K562 (cell line): ENCODE measurements around the gene LIX1L. TPM values are rescaled to one million over a fixed set of nuclear protein-coding genes. Genes with fewer than 3 reads are reported as not detected.
A peak's percentile ranks its signal among the peaks of the same experiment; 100 is the strongest.

Experiments
- CBX5 ChIP-seq: IDR thresholded peaks from 2 replicates; pipeline ENCODE4 v1.6.1; 2014; ENCODE audit warnings: low read depth, borderline replicate concordance
- CEBPB ChIP-seq: fragments of 450-650 bp; IDR thresholded peaks from 2 replicates; pipeline ENCODE4 v1.6.1; 2016; ENCODE audit warnings: missing genetic modification characterization, missing compliant biosample characterization
- DEAF1 ChIP-seq: fragments of 450-650 bp; formaldehyde crosslinking; IDR thresholded peaks from 2 replicates; pipeline ENCODE4 v1.4.0; 2020; ENCODE audit warnings: mild to moderate bottlenecking, moderate library complexity
- FOXK2 ChIP-seq, 2 experiments: fragments of 450-650 bp; IDR thresholded peaks in 1 of 2; conservative IDR thresholded peaks in 1 of 2; 2 replicates each; pipeline ENCODE4 v1.6.1; 2016; ENCODE audit warnings: low read depth in 2 of 2, mild to moderate bottlenecking in 1 of 2
- HDAC8 ChIP-seq: fragments of 450-650 bp; IDR thresholded peaks from 2 replicates; pipeline ENCODE4 v1.6.1; 2016; ENCODE audit warnings: mild to moderate bottlenecking, missing genetic modification characterization, moderate library complexity, missing compliant biosample characterization
- HINFP ChIP-seq: fragments of 450-650 bp; conservative IDR thresholded peaks from 2 replicates; pipeline ENCODE4 v1.6.1; 2016; ENCODE audit warnings: missing genetic modification characterization, low read depth, mild to moderate bottlenecking, control low read depth, missing compliant biosample characterization
- KHSRP ChIP-seq: fragments of 450-650 bp; IDR thresholded peaks from 2 replicates; pipeline ENCODE4 v1.6.1; 2017
- LARP7 ChIP-seq: fragments of 450-650 bp; IDR thresholded peaks from 2 replicates; pipeline ENCODE4 v1.6.1; 2016
- NFXL1 ChIP-seq: fragments of 450-650 bp; formaldehyde crosslinking; IDR thresholded peaks from 2 replicates; pipeline ENCODE4 v1.4.0; 2021; ENCODE audit warnings: mild to moderate bottlenecking
- NR2C1 ChIP-seq, 2 experiments: fragments of 450-650 bp; IDR thresholded peaks; 2 replicates each; pipeline ENCODE4 v1.6.1; 2017; ENCODE audit warnings: mild to moderate bottlenecking in 2 of 2, antibody characterized with exemption in 1 of 2, inconsistent platforms in 1 of 2, missing compliant biosample characterization in 1 of 2, missing genetic modification characterization in 1 of 2
- PHF21A ChIP-seq: fragments of 450-650 bp; IDR thresholded peaks from 2 replicates; pipeline ENCODE4 v1.6.1; 2017; ENCODE audit warnings: low read depth, borderline replicate concordance
- POLR2A ChIP-seq: fragments of 450-650 bp; conservative IDR thresholded peaks from 2 replicates; pipeline ENCODE4 v1.6.1; 2016
- SIN3A ChIP-seq, 2 experiments: fragments of 150-350 bp in 1 of 2; IDR thresholded peaks; 2 replicates each; pipeline ENCODE4 v1.6.1; 2011 to 2016; ENCODE audit warnings: borderline replicate concordance in 2 of 2, low read depth in 2 of 2, low read length in 2 of 2, mild to moderate bottlenecking in 2 of 2, moderate library complexity in 2 of 2; ENCODE audit not compliant: control insufficient read depth in 1 of 2
- SRSF1 ChIP-seq: fragments of 200-400 bp; formaldehyde crosslinking; IDR thresholded peaks from 2 replicates; pipeline ENCODE4 v1.6.1; 2017; ENCODE audit warnings: mild to moderate bottlenecking, low read depth, low read length, moderate library complexity
- TCF7 ChIP-seq: sonication (generic); IDR thresholded peaks from 2 replicates; pipeline ENCODE4 v1.6.1; 2016; ENCODE audit warnings: antibody characterized with exemption, borderline replicate concordance
- TFAP4 ChIP-seq: sonication (generic); formaldehyde crosslinking; IDR thresholded peaks from 2 replicates; pipeline ENCODE4 v1.8.0; 2022; ENCODE audit warnings: missing genetic modification reagents, mild to moderate bottlenecking, moderate library complexity, borderline replicate concordance
- YY1 ChIP-seq, 3 experiments: IDR thresholded peaks; 2 replicates each; pipeline ENCODE4 v1.6.1; 2011; ENCODE audit warnings: low read length in 2 of 3, mild to moderate bottlenecking in 2 of 3, moderate library complexity in 2 of 3, borderline replicate concordance in 1 of 3, control low read depth in 1 of 3, low read depth in 1 of 3; ENCODE audit not compliant: insufficient read depth in 3 of 3, insufficient replicate concordance in 2 of 3, control insufficient read depth in 1 of 3, insufficient read length in 1 of 3; ENCODE audit errors: extremely low read depth in 1 of 3
- ZNF3 ChIP-seq: fragments of 250-450 bp; sonication (Bioruptor Pico); IDR thresholded peaks from 2 replicates; pipeline ENCODE4 v1.5.0; 2021; ENCODE audit warnings: mild to moderate bottlenecking, moderate library complexity
- ZNF347 ChIP-seq: fragments of 450-650 bp; formaldehyde crosslinking; IDR thresholded peaks from 2 replicates; pipeline ENCODE4 v1.4.0; 2020; ENCODE audit warnings: low read depth, mild to moderate bottlenecking, moderate library complexity
- polyA plus RNA-seq, 8 experiments: library from polyadenylated mRNA; depleted of rRNA in 4 of 8; stranded (reverse) in 5 of 8; unstranded in 3 of 8; fragments of >200 nt; fragmentation: Nextera tagmentation in 2 of 8; fragmentation: Illumina TruSeq in 1 of 8; extraction: Ambion mirVana in 2 of 8; extraction: Trizol in 1 of 8; gene quantifications; 2 replicates each; pipeline versions ENCODE4 v1.2.1 to v1.2.3, GENCODE V29; 2011 to 2014; ENCODE audit warnings: inconsistent platforms in 1 of 8, missing spikeins in 1 of 8
- total RNA-seq, 7 experiments: library from RNA; depleted of rRNA in 6 of 7; stranded (reverse); fragments of >200 nt in 6 of 7; fragmentation: Illumina TruSeq in 2 of 7; extraction: Trizol in 2 of 7; gene quantifications; 2 replicates each; pipeline versions ENCODE4 v1.2.1 to v1.2.3, GENCODE V29; 2011 to 2021; ENCODE audit warnings: low replicate concordance in 1 of 7
- TF ChIP-seq, protein P1 (sequence below): IDR thresholded peaks from 2 replicates; pipeline ENCODE4 v1.6.1; 2011; ENCODE audit warnings: borderline replicate concordance, low read depth, mild to moderate bottlenecking, moderate library complexity, low read length; ENCODE audit not compliant: insufficient read depth, poor library complexity, severe bottlenecking

Gene LIX1L
- total and polyA plus RNA-seq, 9 of the 15 experiments (the other 6 are each of a cell fraction or from before 2014, with no cell fraction given) = 4.6 to 26.5 (median 12.5) TPM

GRCh38 chr1:145993618-145994390 lies 36.0 kb upstream of the LIX1L start (continued):
- TF ChIP-seq HINFP (tag) (no peak), PHF21A (no peak), NFXL1 (CRISPR knock-in tag) (no peak), ZNF347 (CRISPR knock-in tag) (no peak), POLR2A (peak; percentile 55), ZNF3 (CRISPR knock-in tag) (no peak), CEBPB (no peak), LARP7 (peak; percentile 76; the same call in 1 of the 2 replicates), CBX5 (no peak), NR2C1 (IDR thresholded peaks at IDR 0.05) (no peak), NR2C1 (tag; IDR thresholded peaks at IDR 0.05) (no peak), DEAF1 (CRISPR knock-in tag) (peak; percentile 10; the same call in 1 of the 2 replicates), HDAC8 (tag) (no peak), YY1 (IDR thresholded peaks at IDR 0.05; ENCODE audit: borderline replicate concordance in 1 of 3, control insufficient read depth in 1 of 3, extremely low read depth in 1 of 3, insufficient read depth in 3 of 3, insufficient read length in 1 of 3, insufficient replicate concordance in 2 of 3, low read depth in 1 of 3, low read length in 2 of 3) (no peak), KHSRP (peak; percentile 60; the same call in 1 of the 2 replicates), TFAP4 (CRISPR knock-in tag) (no peak), SIN3A (IDR thresholded peaks at IDR 0.05; ENCODE audit: borderline replicate concordance in 2 of 2, control insufficient read depth in 1 of 2, low read depth in 2 of 2, low read length in 2 of 2) (0 out of 4 replicates have a peak, but pooled peaks of 1 of the 2 experiments have one; percentile 27), SRSF1 (no peak), FOXK2 (conservative IDR thresholded peaks at IDR 0.05 in 1 of 2, IDR thresholded peaks at IDR 0.05 in 1 of 2; ENCODE audit: low read depth in 2 of 2) (no peak), TCF7 (no peak)
- TF ChIP-seq, protein P1, sequence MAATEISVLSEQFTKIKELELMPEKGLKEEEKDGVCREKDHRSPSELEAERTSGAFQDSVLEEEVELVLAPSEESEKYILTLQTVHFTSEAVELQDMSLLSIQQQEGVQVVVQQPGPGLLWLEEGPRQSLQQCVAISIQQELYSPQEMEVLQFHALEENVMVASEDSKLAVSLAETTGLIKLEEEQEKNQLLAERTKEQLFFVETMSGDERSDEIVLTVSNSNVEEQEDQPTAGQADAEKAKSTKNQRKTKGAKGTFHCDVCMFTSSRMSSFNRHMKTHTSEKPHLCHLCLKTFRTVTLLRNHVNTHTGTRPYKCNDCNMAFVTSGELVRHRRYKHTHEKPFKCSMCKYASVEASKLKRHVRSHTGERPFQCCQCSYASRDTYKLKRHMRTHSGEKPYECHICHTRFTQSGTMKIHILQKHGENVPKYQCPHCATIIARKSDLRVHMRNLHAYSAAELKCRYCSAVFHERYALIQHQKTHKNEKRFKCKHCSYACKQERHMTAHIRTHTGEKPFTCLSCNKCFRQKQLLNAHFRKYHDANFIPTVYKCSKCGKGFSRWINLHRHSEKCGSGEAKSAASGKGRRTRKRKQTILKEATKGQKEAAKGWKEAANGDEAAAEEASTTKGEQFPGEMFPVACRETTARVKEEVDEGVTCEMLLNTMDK = no peak
